Left renal pelvis (tissue), 4 donors: ENCODE data around the gene SPON1. TPM values are rescaled to one million over a fixed set of nuclear protein-coding genes. Genes with fewer than 3 reads are reported as not detected.
A peak's percentile ranks its signal among the peaks of the same experiment; 100 is the strongest.
"Not testable (repeated sequence)": the region's sequence is repeated elsewhere in the genome, so short reads cannot be mapped to it uniquely, and the experiment has no call there.

Experiments
- DNase-seq, 4 donors: peaks; one replicate each; pipeline ENCODE4 v3.0.0-alpha.2; 2013; ENCODE audit warnings: low read depth in 4 of 4, low spot score in 3 of 4
- polyA plus RNA-seq, 4 donors: library from polyadenylated mRNA; unstranded; fragments of 120-200 nt; gene quantifications; one replicate each; pipeline ENCODE4 v1.2.1, GENCODE V29; 2013; ENCODE audit not compliant: insufficient read length in 4 of 4

The SPON1 gene
- polyA plus RNA-seq, 4 donors: 45.0 to 101 (median 70.6) TPM

DNA sequence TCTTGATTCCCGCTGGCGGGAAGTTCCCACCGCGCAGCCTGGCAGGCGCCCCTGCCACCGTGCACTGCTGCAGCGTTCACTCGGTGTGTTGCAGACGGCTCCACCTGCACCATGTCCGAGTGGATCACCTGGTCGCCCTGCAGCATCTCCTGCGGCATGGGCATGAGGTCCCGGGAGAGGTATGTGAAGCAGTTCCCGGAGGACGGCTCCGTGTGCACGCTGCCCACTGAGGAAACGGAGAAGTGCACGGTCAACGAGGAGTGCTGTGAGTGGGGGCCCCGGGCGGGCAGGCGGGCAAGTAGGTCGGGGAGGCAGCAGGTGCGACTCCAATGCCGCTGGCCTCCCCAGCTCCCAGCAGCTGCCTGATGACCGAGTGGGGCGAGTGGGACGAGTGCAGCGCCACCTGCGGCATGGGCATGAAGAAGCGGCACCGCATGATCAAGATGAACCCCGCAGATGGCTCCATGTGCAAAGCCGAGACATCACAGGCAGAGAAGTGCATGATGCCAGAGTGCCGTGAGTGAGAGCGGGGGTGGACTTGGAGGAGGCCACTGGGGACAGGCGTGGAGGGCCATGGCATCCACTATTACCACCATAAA, 296.8 kb downstream of the SPON1 start:
- DNase-seq: no peak

DNA sequence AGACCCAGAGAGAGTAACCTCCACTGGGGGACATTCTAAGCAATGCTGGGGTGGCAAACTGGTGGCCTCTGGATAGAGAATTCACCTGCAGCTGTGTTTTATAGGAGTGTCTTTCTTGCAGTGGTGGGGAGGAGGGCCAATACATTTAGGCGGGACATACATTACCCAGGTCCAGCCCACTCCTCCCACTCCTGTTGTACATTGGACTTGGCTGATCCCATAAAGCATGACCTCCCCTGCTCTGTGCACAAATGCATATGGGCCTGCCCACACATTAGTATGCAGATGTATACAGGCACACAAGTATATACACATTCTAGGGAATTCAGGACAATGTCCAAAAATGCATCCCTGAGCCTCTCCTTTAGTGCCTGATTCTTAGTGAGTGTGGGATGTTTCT, 297.4 kb downstream of the SPON1 start:
- DNase-seq: no peak

GRCh38 chr11:14261066-14261465, 298.5 kb downstream of the SPON1 start:
- DNase-seq: no peak

GRCh38 chr11:14262271-14262846, 299.8 kb downstream of the SPON1 start:
- DNase-seq: no peak

- no peak for DNase-seq
These were observed 302.4 kb downstream of the SPON1 start for GRCh38 chr11:14264966-14265365.

DNA sequence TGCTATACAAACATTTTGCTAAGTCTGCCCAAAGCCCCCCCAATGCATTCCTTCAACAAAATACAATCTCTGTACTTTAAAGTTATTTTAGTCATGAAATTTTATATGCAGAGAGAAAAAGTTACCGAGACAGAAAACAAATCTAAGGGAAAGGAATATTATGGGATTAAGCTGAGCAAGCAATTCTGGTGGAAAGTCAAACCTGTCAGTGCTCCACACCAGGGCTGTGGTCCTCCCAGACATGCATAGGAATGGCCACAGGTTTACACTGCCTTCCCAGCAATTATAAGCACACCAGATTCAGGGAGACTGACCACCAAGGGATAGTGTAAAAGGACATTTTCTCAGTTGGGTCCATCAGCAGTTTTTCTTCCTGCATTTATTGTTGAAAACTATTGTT, 304.1 kb downstream of the SPON1 start:
- DNase-seq: no peak

- DNase-seq: no peak
These were observed 305.5 kb downstream of the SPON1 start for GRCh38 chr11:14267861-14268635.

GRCh38 chr11:14269692-14270573, 307.4 kb downstream of the SPON1 start:
- DNase-seq: no peak

GRCh38 chr11:14270690-14271542, 308.4 kb downstream of the SPON1 start:
- DNase-seq: no peak

DNA sequence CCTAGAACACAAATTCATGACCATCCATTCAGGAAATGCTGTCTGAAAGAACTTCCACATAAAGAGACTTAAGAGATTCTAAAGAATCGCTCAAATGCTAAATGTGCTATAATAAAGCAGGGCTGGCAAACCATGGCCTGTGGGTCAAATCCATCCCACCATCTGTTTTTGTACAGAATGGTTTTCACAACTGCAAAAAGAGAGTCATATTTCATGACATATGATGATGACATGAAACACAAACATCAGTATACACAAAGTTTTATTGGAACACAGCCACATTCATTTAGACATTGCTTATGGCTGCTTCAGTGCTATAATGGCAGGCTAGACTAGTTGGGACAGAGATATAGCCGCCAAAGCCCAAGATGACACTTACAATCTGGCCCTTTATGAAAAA, 311.4 kb downstream of the SPON1 start:
- DNase-seq: no peak

DNA sequence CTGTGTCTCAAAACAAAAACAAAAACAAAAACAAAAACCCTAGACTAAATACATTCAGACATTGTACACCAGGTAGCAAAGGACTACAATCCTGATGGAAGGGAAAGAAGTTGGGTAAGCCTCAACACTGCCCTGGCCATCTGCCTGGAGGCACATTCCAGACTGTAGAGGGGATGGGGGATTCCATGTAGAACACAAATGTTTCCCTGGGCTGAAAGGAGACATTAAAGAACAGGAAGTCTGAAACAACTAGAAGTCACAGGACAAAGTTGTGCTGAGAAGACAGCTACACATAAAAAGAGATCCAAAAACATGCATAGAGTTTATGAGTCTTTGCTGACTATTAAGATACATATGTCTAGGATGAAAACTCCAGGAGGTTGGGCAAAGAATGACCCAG, 312.6 kb downstream of the SPON1 start:
- DNase-seq: no peak

DNA sequence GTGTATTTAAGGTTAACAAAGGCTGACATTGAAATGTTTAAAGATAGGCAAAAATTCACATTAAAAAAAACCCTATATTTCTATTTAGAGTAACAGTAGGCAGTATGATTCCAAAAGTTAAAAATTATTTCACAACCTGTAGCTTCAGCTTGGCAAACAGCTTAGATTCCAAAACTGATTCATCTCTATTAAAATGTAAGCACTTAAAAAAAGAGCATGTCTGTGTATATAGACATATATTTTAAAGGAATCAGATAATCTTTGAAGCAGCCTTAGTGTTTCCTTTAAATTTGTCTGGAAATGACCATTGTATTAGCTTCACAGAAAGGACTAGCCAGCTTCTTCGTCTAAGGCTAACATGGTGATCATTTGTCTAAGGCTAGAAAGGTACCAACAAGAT, 316.3 kb downstream of the SPON1 start:
- DNase-seq: not testable (repeated sequence)

DNA sequence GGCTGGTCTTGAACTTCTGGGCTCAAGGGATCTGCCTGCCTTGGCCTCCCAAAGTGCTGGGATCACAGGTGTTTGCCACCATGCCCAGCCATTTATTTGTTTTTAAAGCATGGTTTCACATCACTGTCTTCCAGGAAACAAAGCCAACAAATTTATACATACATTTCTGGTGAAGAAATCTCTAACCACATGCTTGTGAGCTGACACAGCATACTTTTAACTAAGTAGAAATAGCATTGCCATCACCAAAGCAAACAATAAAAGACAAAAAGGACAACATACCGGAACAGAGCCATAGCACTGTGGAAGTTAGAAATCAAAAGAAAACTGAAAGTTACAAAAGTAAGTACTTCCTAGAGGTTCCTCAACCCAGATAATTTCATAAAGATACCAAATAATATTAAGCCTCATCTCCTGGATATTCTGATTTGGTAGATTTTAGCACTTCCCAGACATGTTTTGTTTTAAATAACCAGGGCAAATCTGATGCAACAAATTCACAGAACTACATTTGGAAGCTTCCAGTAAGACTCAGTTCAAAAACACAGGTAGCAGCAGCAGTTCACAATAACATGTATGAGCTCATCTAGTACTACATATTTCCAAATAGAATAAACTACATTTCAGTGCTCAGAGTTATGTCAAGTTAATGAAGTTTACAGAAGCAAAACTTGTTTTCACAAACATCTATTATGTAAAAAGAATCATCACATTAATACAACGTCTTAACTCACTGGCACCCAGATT, 325.8 kb downstream of the SPON1 start:
- DNase-seq: no peak

GRCh38 chr11:14290422-14290821, 327.9 kb downstream of the SPON1 start:
- no peak for DNase-seq

GRCh38 chr11:14299921-14300320, 337.4 kb downstream of the SPON1 start:
- no peak for DNase-seq

DNA sequence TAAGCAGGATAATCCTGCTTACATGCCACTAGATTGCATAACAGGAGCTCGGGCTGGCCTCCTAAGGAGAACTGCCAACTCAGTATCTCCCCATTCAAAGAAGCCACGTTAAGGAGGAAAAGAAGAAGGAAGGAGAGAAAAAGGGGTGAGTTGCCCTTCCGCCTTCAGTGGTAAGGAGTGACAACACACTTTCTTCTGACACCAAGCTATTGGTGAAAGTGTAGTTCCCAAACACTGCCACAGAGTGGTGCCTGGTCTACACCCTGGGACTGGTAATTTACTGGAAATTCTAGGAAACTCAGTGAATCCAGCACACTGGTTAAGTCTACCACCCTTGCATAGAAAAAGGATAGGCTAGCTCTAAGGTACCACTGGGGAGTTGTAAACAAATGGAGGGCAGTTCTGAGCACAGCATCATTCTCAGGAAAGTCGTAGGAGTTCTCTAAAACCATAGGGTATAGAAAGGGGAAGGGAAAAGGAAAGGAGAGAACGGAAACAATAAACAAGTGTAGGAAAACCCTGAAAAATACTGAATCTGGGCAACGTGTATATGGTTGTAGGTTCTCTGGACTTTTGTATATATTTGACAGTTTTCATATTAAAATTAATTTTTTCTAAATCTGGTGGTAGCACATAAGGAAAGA, 338.3 kb downstream of the SPON1 start:
- peak in 3 of 4 donors; percentile 19 to 24 (median 24) for DNase-seq

GRCh38 chr11:14304601-14305000, 342.1 kb downstream of the SPON1 start:
- DNase-seq: no peak

- no peak for DNase-seq
These were observed 343.1 kb downstream of the SPON1 start for GRCh38 chr11:14305649-14306048.

DNA sequence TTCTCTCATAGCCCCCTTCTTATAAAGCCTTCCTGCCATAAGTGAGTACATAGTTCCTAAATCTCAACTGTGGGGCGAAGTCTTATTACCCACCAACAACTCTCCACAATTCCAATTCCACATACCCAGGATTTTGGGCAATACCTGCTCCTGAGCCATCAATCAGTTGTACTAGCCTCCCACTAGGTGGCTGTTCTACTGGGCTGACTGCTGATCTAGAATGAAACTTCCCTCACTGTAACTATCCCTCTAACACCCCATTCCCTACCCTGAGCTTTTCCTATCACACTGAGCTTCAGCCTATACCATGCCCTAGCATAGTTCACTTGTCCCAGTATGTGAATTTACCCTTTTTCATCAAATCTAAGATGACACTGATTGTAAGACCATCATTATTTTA, 344.0 kb downstream of the SPON1 start:
- no peak for DNase-seq
